GOT3 (cell line): ENCODE data around the gene C3orf22.

Source experiments
- DNase-seq: peaks from one replicate; lab custom pipeline; 2025; ENCODE audit warnings: mixed read lengths; lab: John Stamatoyannopoulos, UW

Gene C3orf22

GRCh38 chr3:126512916-126513650, 45.6 kb downstream of the C3orf22 start:
- DNase-seq: no peak

- DNase-seq: no peak
Measured at GRCh38 chr3:126512026-126512425, 46.7 kb downstream of the C3orf22 start.

GRCh38 chr3:126511291-126511690, 47.4 kb downstream of the C3orf22 start:
- no peak for DNase-seq

DNA sequence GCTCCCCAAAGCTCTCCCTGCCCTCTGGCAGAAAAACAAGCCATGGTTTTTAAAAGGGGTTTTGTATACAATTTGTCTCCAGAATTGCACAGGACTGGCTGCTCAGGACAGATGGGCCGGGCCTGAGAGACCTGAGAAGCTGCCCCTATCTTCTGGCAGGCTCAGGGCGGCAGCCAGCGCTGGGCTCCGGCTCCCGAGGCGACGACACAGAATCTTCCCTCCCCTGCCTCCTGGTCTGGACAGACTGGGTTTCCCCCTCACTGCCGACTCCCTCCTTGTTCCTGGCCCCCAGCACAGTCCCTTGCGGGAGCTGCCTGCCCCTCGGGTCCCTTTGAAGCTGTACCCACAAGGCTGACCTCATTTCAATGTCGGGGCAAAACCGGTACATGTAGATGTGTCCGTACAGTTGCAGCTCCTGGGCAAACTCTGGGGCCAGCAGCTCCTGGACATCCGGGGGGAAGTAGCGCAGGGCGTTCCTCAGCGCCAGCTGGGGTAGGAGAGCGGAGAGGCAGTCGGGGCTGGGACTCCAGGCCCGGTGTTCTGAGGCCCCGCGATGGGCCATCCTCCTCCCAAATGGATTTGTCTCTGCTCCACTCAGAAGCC, 48.3 kb downstream of the C3orf22 start:
- DNase-seq: no peak

DNA sequence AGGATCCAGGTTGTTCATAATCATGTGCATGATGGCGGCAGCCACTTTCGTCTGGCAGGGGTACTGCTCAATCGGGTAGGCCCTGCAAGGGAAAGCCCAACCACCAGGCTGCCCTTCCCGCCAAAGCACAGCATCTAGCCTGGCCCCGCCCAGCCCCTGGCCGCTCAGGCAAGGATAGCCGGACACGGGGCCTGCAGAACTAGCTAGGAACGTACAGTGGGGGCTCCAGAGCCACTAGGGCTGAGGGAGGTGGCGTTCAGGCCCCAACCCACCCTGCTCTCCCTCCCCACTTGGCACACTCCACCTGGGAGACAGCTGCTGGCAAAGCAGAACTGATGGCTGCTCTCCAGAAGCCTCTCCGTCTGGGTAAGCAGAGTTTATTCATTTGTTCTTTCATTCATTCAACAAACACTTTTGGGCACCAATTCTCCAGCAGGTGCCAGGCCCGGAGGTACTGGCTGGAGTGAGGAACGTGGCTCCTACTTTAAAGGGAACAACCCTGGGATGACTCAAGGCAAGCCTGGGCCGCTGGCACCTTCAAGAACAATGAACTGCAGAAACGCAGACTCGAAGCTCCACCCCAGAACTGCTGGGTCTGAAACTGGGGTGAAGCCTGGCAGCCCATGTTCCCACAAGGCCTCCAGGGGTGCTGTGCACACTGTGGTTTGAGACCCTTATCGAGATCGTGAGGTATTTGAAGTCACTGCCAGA, 49.0 kb downstream of the C3orf22 start:
- DNase-seq: no peak

DNA sequence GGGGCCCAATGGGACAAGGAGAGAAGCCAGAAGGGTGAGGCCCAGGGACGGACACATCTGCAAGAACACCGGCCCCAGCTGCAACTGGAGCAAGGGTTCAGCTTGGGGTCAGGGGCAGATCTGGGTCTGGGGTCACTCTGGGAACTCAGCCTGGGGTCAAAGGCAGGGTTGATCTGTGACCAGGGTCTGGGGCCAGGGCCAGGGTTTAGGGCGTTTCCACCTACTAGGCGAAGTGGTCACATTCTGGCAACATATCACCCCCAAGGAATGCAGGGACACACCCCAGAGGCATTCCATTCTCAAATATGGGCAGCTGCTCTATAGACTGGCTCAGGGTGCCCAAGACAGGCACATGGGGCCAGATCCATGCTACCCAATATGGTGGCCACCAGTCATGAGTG, 50.2 kb downstream of the C3orf22 start:
- no peak for DNase-seq

GRCh38 chr3:126507886-126508285, 50.8 kb downstream of the C3orf22 start:
- no peak for DNase-seq

- no peak for DNase-seq
Measured at GRCh38 chr3:126503701-126504100, 55.0 kb downstream of the C3orf22 start.

DNA sequence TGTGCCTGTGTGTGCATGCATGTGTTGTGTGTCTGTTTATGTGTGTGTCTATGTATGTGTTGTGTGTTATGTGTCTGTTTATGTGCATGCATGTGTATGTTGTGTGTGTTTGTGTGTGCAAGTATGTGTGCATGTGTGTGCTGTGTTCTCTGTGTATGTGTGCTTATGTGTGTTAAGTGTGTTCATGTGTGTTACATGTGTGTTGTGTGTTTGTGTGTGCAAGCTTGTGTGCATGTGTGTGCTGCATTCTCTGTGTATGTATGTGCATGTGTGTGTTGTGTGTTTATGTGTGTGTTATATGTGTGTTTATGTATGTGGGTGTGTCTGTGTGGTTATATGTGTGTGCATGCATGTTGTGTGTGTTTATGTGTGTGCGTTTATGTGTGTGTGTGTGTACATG, 56.1 kb downstream of the C3orf22 start:
- no peak for DNase-seq

DNA sequence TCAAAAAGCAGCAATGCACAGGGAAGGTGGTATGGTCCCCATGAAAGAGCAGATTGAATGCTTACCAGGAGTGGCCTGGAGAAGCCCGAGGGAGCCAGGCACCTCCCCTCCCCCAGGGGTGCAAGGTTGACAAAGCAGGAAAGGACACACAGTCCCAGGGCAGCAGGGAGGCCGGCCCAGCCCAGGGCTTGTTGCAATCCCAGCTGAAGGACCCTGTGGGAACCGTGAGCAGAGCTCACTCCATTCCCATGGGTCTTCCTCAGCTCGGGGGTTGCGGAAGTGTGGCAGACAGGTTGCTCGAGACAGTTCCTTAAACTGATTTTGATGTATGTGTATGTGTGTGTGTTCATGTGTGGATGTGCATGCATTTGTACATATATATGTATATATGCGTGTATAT, 57.0 kb downstream of the C3orf22 start:
- no peak for DNase-seq

DNA sequence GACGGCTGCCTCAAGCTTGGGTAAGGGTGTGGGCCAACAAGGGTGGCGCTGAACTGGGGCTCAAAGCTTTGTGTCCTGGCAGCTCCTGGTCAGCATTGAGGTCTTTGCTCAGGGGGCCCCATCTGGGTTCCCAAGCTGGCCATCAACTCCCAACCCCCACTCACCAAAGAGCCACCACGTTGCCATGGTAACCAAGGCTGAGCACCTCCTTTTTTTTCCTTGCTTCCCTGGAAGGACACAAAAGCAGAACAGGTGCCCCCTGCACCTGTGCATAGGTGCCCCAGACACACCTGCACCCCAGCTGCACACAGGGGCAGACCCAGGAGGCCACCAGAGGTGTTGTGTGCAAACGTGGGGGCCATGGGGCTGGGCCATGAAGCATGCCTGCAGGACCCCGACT, 57.7 kb downstream of the C3orf22 start:
- no peak for DNase-seq

- DNase-seq: no peak
Measured at GRCh38 chr3:126500016-126500415, 58.7 kb downstream of the C3orf22 start.
